IPS-18c (cell line): ENCODE measurements around the gene UNC5A.

ENCODE experiments used
- H3K4me3 ChIP-seq: 2 replicates; pipeline ENCODE4 v1.7.0; 2013; ENCODE audit warnings: low read depth, mild to moderate bottlenecking, low read length, moderate library complexity; ENCODE audit not compliant: insufficient read depth
- H3K9me3 ChIP-seq: one replicate; pipeline ENCODE4 v1.6.1; 2013; ENCODE audit warnings: mild to moderate bottlenecking, low read length, moderate library complexity; ENCODE audit not compliant: control insufficient read depth, insufficient read depth

The UNC5A gene

DNA sequence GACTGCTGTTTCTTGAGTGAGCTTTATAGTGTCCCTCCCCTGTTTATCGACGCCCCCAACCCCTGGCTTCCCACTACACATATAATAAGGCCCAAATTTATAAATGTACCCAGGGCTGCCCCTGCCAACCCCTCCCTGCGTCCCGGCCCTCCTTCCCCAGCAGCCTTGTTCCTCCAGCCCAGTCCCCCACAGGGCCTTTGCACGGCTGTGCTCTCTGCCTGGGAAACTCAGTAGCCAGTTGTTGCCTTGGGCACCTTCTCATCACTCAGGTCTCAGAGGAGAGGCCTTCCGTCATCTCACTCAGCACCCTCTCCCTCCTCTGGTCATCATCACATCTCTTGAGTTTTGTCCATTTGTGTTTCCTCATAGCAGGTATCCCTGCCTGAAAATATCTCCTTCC, 15.8 kb upstream of the UNC5A start:
- Histone ChIP-seq H3K4me3 (no peak overlapping the region), H3K9me3 (no peaks in the 10 kb centered on the region)

- Histone ChIP-seq H3K4me3 (no peak overlapping the region), H3K9me3 (no peaks in the 10 kb centered on the region)
Observed at GRCh38 chr5:176796411-176796810, 13.9 kb upstream of the UNC5A start.

- H3K9me3 ChIP-seq: no peaks in the 10 kb centered on the region
- H3K4me3 ChIP-seq: no peak overlapping the region
Observed at GRCh38 chr5:176796970-176797369, 13.4 kb upstream of the UNC5A start.

- Histone ChIP-seq H3K4me3 (no peak overlapping the region), H3K9me3 (no peaks in the 10 kb centered on the region)
Observed at GRCh38 chr5:176797456-176798050, 12.8 kb upstream of the UNC5A start.

DNA sequence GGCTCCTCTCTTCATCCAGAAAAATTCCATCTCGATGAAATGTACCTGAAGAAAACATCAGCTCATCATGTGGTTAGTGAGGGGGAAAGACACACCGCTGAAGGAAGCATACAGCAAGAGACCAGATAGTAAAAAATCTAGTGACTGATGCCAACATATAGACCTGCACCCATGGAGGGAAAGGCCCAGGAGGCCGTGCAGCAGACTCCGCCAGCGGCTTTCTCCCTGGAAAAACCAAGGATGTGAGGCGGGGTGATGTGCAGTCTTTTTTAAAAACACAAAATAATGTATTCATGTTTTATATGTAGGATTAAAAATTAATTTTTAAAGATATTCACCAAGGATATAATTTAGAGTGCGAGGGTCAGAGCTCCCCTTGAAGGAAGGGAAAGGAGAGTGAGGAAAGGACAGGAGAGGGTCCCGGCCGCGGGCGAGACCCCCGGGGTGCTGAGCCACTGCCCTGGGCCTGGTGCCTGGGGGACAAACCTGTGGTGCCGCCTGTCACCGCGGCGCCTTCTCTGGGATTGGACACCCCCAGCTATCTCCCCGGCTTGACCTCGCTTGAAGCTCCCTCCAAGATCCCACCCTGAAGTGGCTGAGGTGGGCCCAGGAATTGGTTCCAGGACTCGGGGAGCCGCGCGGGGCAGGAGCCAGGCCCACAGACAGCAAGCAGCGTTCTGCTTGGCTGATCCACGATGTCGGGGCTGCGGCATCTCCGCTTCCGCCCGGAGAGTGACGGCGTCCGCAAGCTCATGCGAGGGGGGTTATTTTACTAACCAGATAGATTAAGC, 12.1 kb upstream of the UNC5A start:
- Histone ChIP-seq H3K4me3 (no peak overlapping the region), H3K9me3 (no peaks in the 10 kb centered on the region)

GRCh38 chr5:176798949-176799348, 11.4 kb upstream of the UNC5A start:
- Histone ChIP-seq H3K4me3 (no peak overlapping the region), H3K9me3 (no peaks in the 10 kb centered on the region)

GRCh38 chr5:176799488-176799887, 10.9 kb upstream of the UNC5A start:
- H3K9me3 ChIP-seq: no peaks in the 10 kb centered on the region
- H3K4me3 ChIP-seq: no peak overlapping the region

DNA sequence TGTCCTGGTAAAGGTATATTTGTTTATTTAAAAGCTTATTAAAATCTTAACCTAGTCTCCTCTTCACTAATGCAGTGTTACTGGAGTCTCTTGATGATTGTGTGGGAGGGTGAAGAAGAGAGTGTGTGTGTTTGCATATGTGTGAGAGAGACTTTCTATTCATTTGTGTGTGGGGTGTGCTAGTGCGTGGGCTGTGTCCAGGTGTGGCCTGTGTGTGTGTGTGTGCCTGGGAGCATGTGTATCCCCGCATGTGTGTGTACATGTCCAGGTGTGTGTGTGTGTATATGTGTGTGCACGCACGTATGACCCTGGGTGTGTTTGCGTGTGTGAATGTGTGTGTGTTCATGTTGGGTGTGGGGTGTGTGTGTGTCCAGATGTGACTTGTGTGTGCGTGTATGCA, 10.3 kb upstream of the UNC5A start:
- Histone ChIP-seq H3K9me3 (no peaks in the 10 kb centered on the region), H3K4me3 (no peak overlapping the region)

GRCh38 chr5:176802116-176802784, 8.1 kb upstream of the UNC5A start:
- H3K9me3 ChIP-seq: no peaks in the 10 kb centered on the region
- no peak overlapping the region for H3K4me3 ChIP-seq

GRCh38 chr5:176803068-176803942, 7.1 kb upstream of the UNC5A start:
- H3K4me3 ChIP-seq: no peak overlapping the region

DNA sequence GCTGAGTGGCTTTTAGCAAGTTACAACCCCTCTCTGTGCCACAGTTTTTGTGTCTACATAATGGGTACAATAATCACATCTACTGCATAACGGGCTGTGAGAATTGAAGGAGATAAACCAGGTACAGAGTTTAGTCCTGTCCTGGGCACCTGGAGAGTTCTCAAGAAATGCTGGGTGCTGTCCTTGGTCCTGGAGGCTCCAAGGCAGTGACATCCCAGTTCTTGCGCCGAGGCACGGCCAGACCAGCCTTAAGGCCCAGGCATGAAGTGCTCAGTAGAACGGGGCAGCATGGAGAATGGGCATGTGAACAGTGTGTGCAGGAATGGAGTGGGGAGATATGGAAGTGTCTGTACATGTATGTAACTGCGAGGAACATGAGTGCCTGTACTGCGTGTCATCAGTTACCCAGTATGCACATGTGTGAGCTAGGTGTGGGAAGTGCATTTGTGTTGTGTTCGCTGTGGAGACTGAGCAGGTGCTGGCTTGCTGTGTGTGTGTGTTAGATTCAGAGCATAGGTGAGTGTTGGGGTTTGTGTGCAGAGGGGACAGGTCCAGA, 6.3 kb upstream of the UNC5A start:
- Histone ChIP-seq H3K9me3 (no peaks in the 10 kb centered on the region), H3K4me3 (no peak overlapping the region)

More at GRCh38 chr5:176803068-176803942, 7.1 kb upstream of the UNC5A start:
- no peaks in the 10 kb centered on the region for H3K9me3 ChIP-seq

DNA sequence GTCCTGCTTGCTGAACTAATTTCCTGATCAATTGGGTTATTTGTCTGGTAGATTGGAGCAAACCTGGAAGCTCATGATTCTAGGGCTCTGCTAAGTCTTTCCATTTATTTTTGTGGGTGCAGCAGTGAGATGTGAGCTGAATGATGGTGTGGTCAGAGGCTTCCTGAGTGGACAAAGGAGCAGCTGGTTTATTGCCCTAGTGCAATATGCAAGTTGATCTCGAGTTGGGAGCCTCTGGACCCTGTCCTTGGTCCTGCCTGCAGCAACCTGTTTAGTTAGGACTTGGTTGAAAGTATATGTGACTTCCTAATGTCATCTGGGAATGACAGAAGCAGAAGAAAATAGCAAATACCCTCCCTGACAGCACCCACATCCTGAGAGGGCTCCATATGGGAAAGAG, 4.2 kb upstream of the UNC5A start:
- Histone ChIP-seq H3K9me3 (no peaks in the 10 kb centered on the region), H3K4me3 (no peak overlapping the region)

- peak overlapping the region; percentile 57 for H3K4me3 ChIP-seq
- H3K9me3 ChIP-seq: no peaks in the 10 kb centered on the region
Observed at GRCh38 chr5:176809544-176810080, 747 bp upstream of the UNC5A start.

DNA sequence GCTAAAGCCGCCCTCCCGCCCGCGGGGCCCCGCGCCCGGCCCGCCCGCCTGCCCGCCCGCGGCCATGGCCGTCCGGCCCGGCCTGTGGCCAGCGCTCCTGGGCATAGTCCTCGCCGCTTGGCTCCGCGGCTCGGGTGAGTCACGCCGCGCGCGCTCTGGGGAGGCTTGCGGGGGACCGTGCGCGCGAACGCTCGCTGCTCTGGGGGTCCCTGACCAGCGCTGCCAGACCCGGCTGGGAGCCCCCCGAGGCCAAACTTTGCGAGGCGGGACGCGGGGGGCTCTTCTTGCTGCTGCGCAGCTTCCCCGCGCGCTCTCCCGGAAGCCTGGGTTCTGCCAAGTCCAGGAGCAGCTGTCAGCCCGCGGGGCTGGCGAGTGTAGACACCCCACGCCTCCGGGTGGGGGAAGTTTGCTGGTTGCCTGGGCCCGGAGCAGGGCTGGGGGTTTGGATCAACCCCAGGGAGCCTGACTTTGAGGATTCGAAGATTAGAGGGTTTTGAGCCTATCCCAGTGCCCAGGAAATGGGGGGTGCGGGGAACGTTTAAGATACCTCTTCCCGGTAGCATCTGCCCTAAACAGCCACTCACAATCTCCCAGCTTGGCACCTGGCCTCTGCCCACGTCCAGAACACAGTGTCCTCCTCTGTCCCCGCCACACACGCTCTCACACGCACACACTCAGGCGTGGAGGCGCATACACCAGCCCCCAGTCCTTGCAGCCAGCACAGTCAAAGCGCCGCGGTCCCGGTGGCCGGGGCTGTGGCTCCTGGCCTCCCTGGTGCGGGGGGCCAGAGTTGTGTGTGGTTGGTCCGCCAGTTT, 535 bp downstream of the UNC5A start:
- no peaks in the 10 kb centered on the region for H3K9me3 ChIP-seq
- peak overlapping the region; percentile 57 for H3K4me3 ChIP-seq

DNA sequence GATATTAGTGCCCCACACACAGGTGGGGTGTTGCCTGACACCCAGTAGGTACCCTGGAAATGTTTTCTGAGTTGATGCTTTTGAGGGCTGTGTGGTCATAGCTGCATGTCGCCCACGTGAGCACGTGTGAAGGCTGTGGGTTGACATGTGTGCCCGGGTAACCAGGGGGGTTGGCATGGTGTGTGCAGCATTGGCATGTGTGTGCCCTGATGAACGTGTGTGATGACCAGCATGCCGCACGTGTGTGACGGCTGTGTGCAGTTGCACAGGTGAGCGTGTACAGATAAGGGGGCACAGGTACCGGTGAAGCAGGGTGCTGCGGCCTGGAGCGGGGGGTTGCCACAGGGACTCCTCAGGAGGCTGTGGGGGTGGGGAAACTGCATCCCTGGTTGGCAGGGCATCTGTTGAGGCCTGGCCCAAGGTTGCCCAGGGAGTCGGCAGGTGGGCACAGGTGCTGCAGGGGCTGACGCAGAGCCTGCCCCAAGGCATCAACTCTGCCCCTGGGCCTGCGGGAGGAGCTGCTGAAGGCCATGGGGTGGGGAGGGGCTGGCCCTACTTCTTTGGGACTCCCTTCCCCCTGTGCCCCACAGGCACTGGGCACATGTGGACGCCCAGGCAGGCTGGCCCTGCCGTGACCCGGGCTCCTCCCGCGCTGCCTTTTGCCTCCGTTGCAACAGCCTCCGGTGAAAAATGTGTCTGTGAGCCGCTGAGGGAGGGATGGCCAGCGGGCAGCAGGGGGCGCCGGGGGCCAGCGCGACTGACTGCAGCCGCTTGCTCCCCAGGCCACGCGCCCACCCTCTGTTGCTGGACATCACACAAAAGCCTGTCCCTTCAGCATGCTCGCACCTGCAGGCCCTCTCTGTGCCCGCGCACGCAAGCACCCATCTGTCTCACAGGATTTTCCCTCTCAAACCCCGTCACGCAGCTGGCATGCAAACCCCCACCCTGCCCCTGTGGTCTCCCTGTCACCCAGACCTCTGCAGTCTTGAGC, 2.2 kb downstream of the UNC5A start:
- H3K4me3 ChIP-seq: no peak overlapping the region
- peaks cover 2% of the 10 kb centered on the region for H3K9me3 ChIP-seq
